Aorta (tissue), 5 donors: ENCODE measurements around the gene DHRS3. TPM values are rescaled to one million over a fixed set of nuclear protein-coding genes. Genes with fewer than 3 reads are reported as not detected.
"Not testable (repeated sequence)": the region's sequence is repeated elsewhere in the genome, so short reads cannot be mapped to it uniquely, and the experiment has no call there.

Source experiments
- ATAC-seq: fragments of 200-7000 bp; cut with Tn5 transposase; one replicate; pipeline ENCODE4 v1.9.1; 2022; ENCODE audit warnings: moderate library complexity; ENCODE audit not compliant: low FRiP score
- DNase-seq, 2 donors: peaks; one replicate each; pipeline ENCODE4 v3.0.0-alpha.2; 2020
- H3K27ac ChIP-seq, 2 donors: one replicate each; pipeline ENCODE4 v1.5.1; 2013; ENCODE audit warnings: low read length in 2 of 2, mild to moderate bottlenecking in 2 of 2, moderate library complexity in 2 of 2, control low read depth in 1 of 2, inconsistent platforms in 1 of 2, low read depth in 1 of 2
- H3K27me3 ChIP-seq, 2 donors: one replicate each; pipeline ENCODE4 v1.6.1; 2013; ENCODE audit warnings: control low read depth in 1 of 2, low read length in 1 of 2, mild to moderate bottlenecking in 1 of 2, moderate library complexity in 1 of 2; ENCODE audit not compliant: insufficient read depth in 2 of 2, control insufficient read depth in 1 of 2
- H3K36me3 ChIP-seq, 2 donors: one replicate each; pipeline ENCODE4 v1.6.1; 2013; ENCODE audit warnings: control low read depth in 1 of 2, low read length in 1 of 2, mild to moderate bottlenecking in 1 of 2; ENCODE audit not compliant: insufficient read depth in 2 of 2, control insufficient read depth in 1 of 2
- H3K4me1 ChIP-seq, 2 donors: one replicate each; pipeline ENCODE4 v1.6.1; 2013; ENCODE audit warnings: low read length in 2 of 2, control low read depth in 1 of 2, mild to moderate bottlenecking in 1 of 2, moderate library complexity in 1 of 2; ENCODE audit not compliant: insufficient read depth in 2 of 2, control insufficient read depth in 1 of 2
- H3K4me3 ChIP-seq, 2 donors: one replicate each; pipeline ENCODE4 v1.5.1; 2013; ENCODE audit warnings: low read length in 2 of 2, control low read depth in 1 of 2, mild to moderate bottlenecking in 1 of 2
- H3K9me3 ChIP-seq: one replicate; pipeline ENCODE4 v1.6.1; 2013; ENCODE audit warnings: mild to moderate bottlenecking, low read length; ENCODE audit not compliant: control insufficient read depth
- WGBS, 2 donors: extraction: QIAGEN DNeasy Blood & Tissue Kit; methylation state at CpG; one replicate each; pipeline ENCODE4 v1.1.7; 2013; 5-methylcytosine and 5-hydroxymethylcytosine counted together
- intact Hi-C, 2 donors: fragments of 100-400 bp; cut with DNase I; formaldehyde crosslinking; loops; one replicate each; pipeline versions ENCODE4 v1.14.2 to v1.15.0; 2022
- polyA plus RNA-seq, 2 donors: library from polyadenylated mRNA; stranded (reverse); fragments of 200-250 nt; gene quantifications; one replicate each; pipeline ENCODE4 v1.2.3, GENCODE V29; 2013
- total RNA-seq, 2 donors: library from RNA; stranded (reverse); fragmentation: NEBNext Ultra II Directional; extraction: Animal tissue kit (Norgen Biotek cat#: 25700); gene quantifications; one replicate each; pipeline ENCODE4 v1.2.1, GENCODE V29; 2021
- donor health status: healthy with polysubstance abuse.
- donor health status: Bipolar disorder and iron deficiency.
- donor health status: DM: no; HTN: no; CAD: no.
- donor health status: DM: no; HTN: no; CAD: no.
- donor health status: DM: yes; HTN: yes; CAD: no.

Gene DHRS3
- total and polyA plus RNA-seq, 4 donors, result 27.5 to 325 (median 87.3) TPM

DNA sequence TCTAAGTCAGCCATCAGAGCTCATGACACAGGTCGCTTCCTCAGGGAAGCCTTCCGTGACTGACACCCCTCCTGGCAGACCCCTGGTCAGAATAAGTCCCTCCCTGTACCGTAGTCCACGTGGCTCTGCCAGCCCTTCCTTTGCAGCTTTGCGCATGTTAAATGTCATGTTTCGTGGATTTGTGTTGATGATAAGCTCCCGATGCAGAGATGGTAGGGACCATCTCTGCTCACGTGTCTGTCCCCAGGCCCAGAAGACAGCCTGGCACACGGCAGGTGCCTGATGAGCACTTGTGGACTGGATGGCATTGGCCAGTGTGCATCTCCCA is 75.9 kb downstream of the DHRS3 start:
- Histone ChIP-seq H3K4me1 (no peaks in the 10 kb centered on the region), H3K9me3 (no peaks in the 10 kb centered on the region), H3K27ac (no peak overlapping the region), H3K27me3 (no peaks in the 10 kb centered on the region), H3K4me3 (no peak overlapping the region), H3K36me3 (no peaks in the 10 kb centered on the region)
- DNase-seq, result no peak
- 87 to 91% methylated on average over 9 of the region's 9 CpGs for whole genome bisulfite sequencing, 2 donors
- no peak for ATAC-seq
- intact Hi-C loops, result loop anchor here (5.0 to 10.0 kb wide), 2 partner anchors 53 to 75 kb away; partner anchors contain the start of gene DHRS3 (in 2 of the 2)

DNA sequence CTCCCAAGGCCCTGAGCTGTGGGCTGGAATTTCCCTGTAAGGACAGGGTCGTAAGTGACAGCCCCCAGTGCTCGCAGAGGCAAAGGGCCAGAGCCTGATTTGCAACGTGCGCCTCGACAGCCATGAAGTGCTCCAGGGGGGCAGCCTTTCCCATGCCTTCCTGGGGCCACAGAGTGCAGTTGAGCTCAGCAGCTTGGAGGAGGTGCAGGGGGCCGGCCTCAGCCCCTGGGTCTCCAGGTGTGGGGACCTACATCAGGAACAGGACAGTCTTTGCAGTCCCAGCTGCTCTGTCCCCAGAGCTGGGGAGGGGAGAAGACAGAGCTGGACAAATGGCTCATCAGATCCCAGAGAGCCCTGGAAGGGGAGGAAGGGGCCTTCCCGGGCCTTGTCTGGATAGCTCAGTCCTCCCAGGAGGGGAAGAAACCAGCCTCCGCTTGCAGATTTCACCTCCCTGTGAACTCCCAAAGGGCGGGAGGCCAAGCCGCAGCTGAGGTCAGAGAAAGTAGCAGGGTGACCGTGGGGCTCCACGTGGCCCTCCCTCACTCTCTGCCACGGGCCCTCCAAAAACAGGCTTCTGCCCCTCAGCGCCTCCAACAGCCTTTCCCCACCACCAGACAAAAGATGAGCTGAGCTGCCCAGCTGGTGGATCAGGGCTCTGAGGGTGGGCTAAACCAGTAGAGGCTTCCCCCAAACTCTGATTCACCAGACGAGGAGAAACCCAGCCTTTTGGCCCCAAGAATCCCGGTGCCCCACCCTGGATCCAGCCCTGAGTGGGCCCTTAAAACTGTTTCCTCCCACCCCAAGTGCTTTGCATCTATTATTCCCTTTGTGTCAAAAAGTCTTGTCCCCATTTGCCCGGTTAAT is 76.5 kb downstream of the DHRS3 start:
- Histone ChIP-seq H3K4me1 (no peaks in the 10 kb centered on the region), H3K27ac (peak overlapping the region in 1 of 2 donors; percentile 57), H3K27me3 (no peaks in the 10 kb centered on the region), H3K36me3 (no peaks in the 10 kb centered on the region), H3K9me3 (no peaks in the 10 kb centered on the region), H3K4me3 (no peak overlapping the region)
- 47 to 65% methylated on average over 17 of the region's 17 CpGs for WGBS, 2 donors
- DNase-seq (peak; percentile 79 to 86), ATAC-seq (peak; percentile 53)
- intact Hi-C loops, result loop anchor here (5.0 to 10.0 kb wide), 2 partner anchors 53 to 76 kb away; partner anchors contain the start of gene DHRS3 (in 2 of the 2)

- Histone ChIP-seq H3K9me3 (no peaks in the 10 kb centered on the region), H3K36me3 (no peaks in the 10 kb centered on the region), H3K4me1 (no peaks in the 10 kb centered on the region), H3K27ac (peak overlapping the region in 1 of 2 donors; percentile 60), H3K4me3 (no peak overlapping the region), H3K27me3 (no peaks in the 10 kb centered on the region)
- WGBS, 2 donors, result 43 to 46% methylated on average over 16 to 17 of the region's 17 CpGs
- DNase-seq, result no peak
- no peak for ATAC-seq
- intact Hi-C loops, result loop anchor here (5.0 to 10.0 kb wide), 2 partner anchors 54 to 77 kb away; partner anchors contain the start of gene DHRS3 (in 2 of the 2)
These were observed 77.3 kb downstream of the DHRS3 start for GRCh38 chr1:12540580-12541273.

DNA sequence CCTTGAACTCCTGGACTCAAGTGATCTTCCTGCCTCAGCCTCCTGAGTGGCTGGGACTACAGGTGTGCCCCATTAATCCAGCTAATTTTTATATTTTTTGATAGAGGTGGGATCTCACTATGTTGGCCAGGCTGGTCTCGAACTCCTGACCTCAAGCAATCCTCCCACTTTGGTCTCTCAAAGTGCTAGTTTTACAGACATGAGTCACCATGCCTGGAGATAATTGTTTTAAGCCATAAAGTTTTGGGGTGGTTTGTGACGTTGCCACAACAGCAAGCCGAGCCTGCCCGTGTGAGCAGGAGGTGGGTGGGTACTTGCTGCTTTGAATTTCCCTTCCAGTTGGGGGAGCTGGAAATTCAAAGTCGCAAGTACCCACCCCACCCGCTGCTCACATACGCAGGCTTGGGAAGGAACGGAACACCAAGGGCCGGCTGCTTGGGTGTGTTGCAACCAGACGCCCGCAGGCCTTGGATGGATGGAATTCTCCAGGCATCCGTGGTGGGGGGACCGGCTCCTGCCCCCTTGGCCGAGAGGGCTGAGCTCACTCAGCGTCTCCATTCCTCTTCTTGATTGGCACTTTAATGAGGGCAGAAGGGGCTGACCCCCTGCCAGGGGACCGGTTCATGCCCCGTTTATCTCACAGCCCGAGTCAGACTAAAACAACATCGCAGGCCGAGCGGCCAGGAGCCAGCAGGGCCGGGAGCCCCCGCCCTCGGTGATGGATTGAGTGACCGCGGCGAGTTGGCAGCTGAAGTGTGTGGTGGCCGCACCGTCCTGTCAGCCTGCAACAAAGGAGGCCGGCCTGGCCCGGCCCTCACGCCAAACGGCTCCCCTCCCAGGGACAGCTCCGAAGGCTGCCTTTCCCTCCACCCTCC is 78.1 kb downstream of the DHRS3 start:
- Histone ChIP-seq H3K4me1 (no peaks in the 10 kb centered on the region), H3K9me3 (no peaks in the 10 kb centered on the region), H3K4me3 (no peak overlapping the region), H3K27me3 (no peaks in the 10 kb centered on the region), H3K36me3 (no peaks in the 10 kb centered on the region), H3K27ac (peak overlapping the region in 1 of 2 donors; percentile 60)
- DNase-seq (peak; percentile 94), ATAC-seq (peak; percentile 92)
- intact Hi-C loops, result loop anchor here (5.0 to 10.0 kb wide), 2 partner anchors 55 to 77 kb away; partner anchors contain the start of gene DHRS3 (in 2 of the 2)
- 3 to 8% methylated on average over 34 of the region's 34 CpGs for WGBS, 2 donors

GRCh38 chr1:12539320-12539704 is 78.7 kb downstream of the DHRS3 start:
- Histone ChIP-seq H3K27ac (peak overlapping the region in 1 of 2 donors; percentile 27), H3K4me1 (no peaks in the 10 kb centered on the region), H3K4me3 (no peak overlapping the region), H3K9me3 (no peaks in the 10 kb centered on the region), H3K36me3 (no peaks in the 10 kb centered on the region), H3K27me3 (no peaks in the 10 kb centered on the region)
- ATAC-seq (no peak), DNase-seq (no peak)
- 95 to 100% methylated on average over 2 of the region's 2 CpGs for WGBS, 2 donors
- intact Hi-C loops, result no loop called here

GRCh38 chr1:12538536-12538935 is 79.5 kb downstream of the DHRS3 start:
- ATAC-seq, H3K27ac ChIP-seq, intact Hi-C loops, H3K36me3 ChIP-seq, H3K27me3 ChIP-seq, H3K4me3 ChIP-seq, DNase-seq, H3K9me3 ChIP-seq, H3K4me1 ChIP-seq: not testable (repeated sequence)
- 80 to 91% methylated on average over 3 of the region's 3 CpGs for WGBS, 2 donors

DNA sequence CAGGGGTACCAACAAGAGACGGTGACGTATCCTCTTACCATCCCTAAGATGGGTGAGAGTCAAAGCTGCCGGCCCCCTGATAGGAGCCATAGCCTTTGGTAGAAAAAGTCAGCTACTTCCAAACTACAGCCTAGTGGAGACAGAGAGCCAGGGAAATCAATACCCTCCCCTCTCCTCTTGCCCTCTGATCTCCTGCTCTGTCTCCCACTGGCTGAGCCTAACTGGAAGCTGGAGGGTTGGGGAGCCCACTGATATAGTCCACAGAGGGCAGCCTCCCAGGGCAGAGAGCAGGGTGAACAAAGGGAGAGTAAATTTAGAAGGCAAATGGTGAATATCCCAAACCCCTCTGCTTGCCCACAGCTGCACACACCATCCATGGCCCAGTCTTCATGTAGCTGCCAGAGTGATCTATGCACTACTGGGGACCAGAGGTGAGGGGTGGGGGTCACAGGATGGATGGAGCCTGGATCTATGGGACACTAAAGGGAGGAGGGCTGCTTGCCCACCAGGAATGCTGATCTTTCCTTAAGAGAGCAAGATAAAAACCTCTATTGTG is 80.0 kb downstream of the DHRS3 start:
- WGBS, 2 donors, result 95 to 96% methylated on average over 3 of the region's 3 CpGs
- Histone ChIP-seq H3K27ac (no peak overlapping the region), H3K4me1 (no peaks in the 10 kb centered on the region), H3K9me3 (no peaks in the 10 kb centered on the region), H3K36me3 (no peaks in the 10 kb centered on the region), H3K27me3 (no peaks in the 10 kb centered on the region), H3K4me3 (no peak overlapping the region)
- no peak for ATAC-seq
- intact Hi-C loops, result no loop called here
- no peak for DNase-seq

DNA sequence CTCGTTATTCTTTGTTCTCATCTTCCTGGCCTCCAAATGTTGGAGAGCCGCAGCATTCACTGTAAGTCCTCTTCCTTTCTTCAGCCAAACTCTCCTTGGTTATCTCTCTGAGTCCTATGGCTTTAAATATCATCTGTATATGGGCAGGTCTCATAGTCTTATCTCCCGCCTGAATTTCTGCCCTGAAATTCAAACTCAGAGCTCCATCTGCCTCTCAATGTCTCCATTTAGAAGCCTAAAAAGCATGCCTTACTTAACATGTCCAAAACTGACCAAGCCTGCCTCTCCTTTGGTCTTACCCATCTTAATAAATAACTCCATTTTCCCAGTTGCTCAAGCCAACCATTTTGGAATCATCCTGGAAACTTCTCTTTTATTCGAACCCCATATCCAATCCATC is 80.7 kb downstream of the DHRS3 start:
- ATAC-seq (no peak), DNase-seq (no peak)
- 96 to 99% methylated on average over 4 of the region's 4 CpGs for WGBS, 2 donors
- Histone ChIP-seq H3K36me3 (no peaks in the 10 kb centered on the region), H3K27me3 (no peaks in the 10 kb centered on the region), H3K9me3 (no peaks in the 10 kb centered on the region), H3K4me1 (no peaks in the 10 kb centered on the region), H3K27ac (no peak overlapping the region), H3K4me3 (no peak overlapping the region)
- intact Hi-C loops, result no loop called here
